Tongue (tissue), 2 donors: ENCODE data around the gene ACOX1. TPM values are rescaled to one million over a fixed set of nuclear protein-coding genes. Genes with fewer than 3 reads are reported as not detected.

ENCODE experiments used
- DNase-seq: peaks from one replicate; pipeline ENCODE4 v3.0.0-alpha.2; 2015
- total RNA-seq: library from RNA; depleted of rRNA; stranded (reverse); fragments of >200 nt; gene quantifications from one replicate; pipeline ENCODE4 v1.2.3, GENCODE V29; 2014

ACOX1 gene
- 33.8 TPM for total RNA-seq

GRCh38 chr17:75978938-75979704 lies at the start of gene ACOX1, which contains the start of gene TEN1:
TSS of gene ACOX1 (minus strand) at chr17:75979166. CDS start at chr17:75979073, 93 bp downstream.
TSS of gene TEN1 (plus strand) at chr17:75979240. CDS start at chr17:75986193, 6,953 bp downstream.
- DNase-seq, result peak; percentile 99

- peak; percentile 53 for DNase-seq
Observed at GRCh38 chr17:76027159-76027839, 48.3 kb upstream of the ACOX1 start, which contains the start of gene EVPL. TSS of gene EVPL (minus strand) at chr17:76027306. CDS start at chr17:76027198, 108 bp downstream.

GRCh38 chr17:76026714-76027158 lies 47.8 kb upstream of the ACOX1 start:
- DNase-seq, result no peak

GRCh38 chr17:76025294-76025693 lies 46.3 kb upstream of the ACOX1 start:
- no peak for DNase-seq

- no peak for DNase-seq
Observed at GRCh38 chr17:76024353-76024752, 45.4 kb upstream of the ACOX1 start.

GRCh38 chr17:76023900-76024237 lies 44.9 kb upstream of the ACOX1 start:
- no peak for DNase-seq

GRCh38 chr17:76022973-76023899 lies 44.3 kb upstream of the ACOX1 start:
- DNase-seq, result no peak

GRCh38 chr17:76022285-76022684 lies 43.3 kb upstream of the ACOX1 start:
- no peak for DNase-seq

- DNase-seq, result no peak
Observed at GRCh38 chr17:76019833-76020467, 41.0 kb upstream of the ACOX1 start.

- no peak for DNase-seq
Observed at GRCh38 chr17:76018801-76019200, 39.8 kb upstream of the ACOX1 start.

- no peak for DNase-seq
Observed at GRCh38 chr17:76018340-76018680, 39.3 kb upstream of the ACOX1 start.

GRCh38 chr17:76017481-76018339 lies 38.7 kb upstream of the ACOX1 start:
- no peak for DNase-seq

- no peak for DNase-seq
Observed at GRCh38 chr17:76014925-76015261, 35.9 kb upstream of the ACOX1 start.

GRCh38 chr17:76014100-76014924 lies 35.3 kb upstream of the ACOX1 start:
- DNase-seq, result peak; percentile 83

- DNase-seq, result no peak
Observed at GRCh38 chr17:76013377-76013932, 34.5 kb upstream of the ACOX1 start.

GRCh38 chr17:76011951-76012350 lies 33.0 kb upstream of the ACOX1 start:
- DNase-seq, result no peak

- DNase-seq, result no peak
Observed at GRCh38 chr17:76009969-76010661, 31.1 kb upstream of the ACOX1 start.

GRCh38 chr17:76009447-76009846 lies 30.5 kb upstream of the ACOX1 start:
- DNase-seq, result no peak
